Neural crest cell (in vitro differentiated cells): Measurements from ENCODE around the gene CMC4. TPM values are rescaled to one million over a fixed set of nuclear protein-coding genes. Genes with fewer than 3 reads are reported as not detected.

Experiments used
- DNase-seq: peaks from one replicate; pipeline ENCODE4 v3.0.0; 2021; ENCODE audit warnings: low read depth, mixed read lengths, low spot score
- H3K27ac Mint-ChIP-seq: one replicate; pipeline ENCODE4 v1.8.0; 2021; ENCODE audit warnings: mild to moderate bottlenecking, mixed read lengths; ENCODE audit not compliant: unreplicated experiment
- H3K27me3 Mint-ChIP-seq: 2 replicates; pipeline ENCODE4 v1.8.0; 2021; ENCODE audit warnings: low read depth, mild to moderate bottlenecking, mixed read lengths
- H3K36me3 Mint-ChIP-seq: 2 replicates; pipeline ENCODE4 v1.8.0; 2021; ENCODE audit warnings: low read depth, mild to moderate bottlenecking, mixed read lengths
- H3K4me1 Mint-ChIP-seq: 2 replicates; pipeline ENCODE4 v1.8.0; 2021; ENCODE audit warnings: mixed read lengths
- H3K4me3 Mint-ChIP-seq: one replicate; pipeline ENCODE4 v1.8.0; 2021; ENCODE audit warnings: mild to moderate bottlenecking, mixed read lengths
- H3K9me3 Mint-ChIP-seq: 2 replicates; pipeline ENCODE4 v1.8.0; 2021; ENCODE audit warnings: mixed read lengths
- CTCF ChIP-seq: fragments of 200-600 bp; sonication (generic); conservative IDR thresholded peaks from 2 replicates; pipeline ENCODE4 v1.5.0; 2021; ENCODE audit warnings: antibody characterized with exemption, mild to moderate bottlenecking
- total RNA-seq: library from RNA; stranded (reverse); gene quantifications from 2 replicates; pipeline ENCODE4 v1.2.1, GENCODE V29; 2021

CMC4 gene
- total RNA-seq, 1 donor from 2014 or later = 4.3 TPM

GRCh38 chrX:155061760-155062159 lies 9.2 kb downstream of the CMC4 start:
- Mint-ChIP-seq H3K36me3 (no peaks in the 10 kb centered on the region), H3K27ac (no peak overlapping the region), H3K27me3 (no peaks in the 10 kb centered on the region), H3K9me3 (no peaks in the 10 kb centered on the region), H3K4me1 (peaks cover 3% of the 10 kb centered on the region), H3K4me3 (no peak overlapping the region)
- no peak for TF ChIP-seq CTCF
- no peak for DNase-seq

GRCh38 chrX:155056877-155057792 lies 13.8 kb downstream of the CMC4 start:
- Mint-ChIP-seq H3K27ac (no peak overlapping the region), H3K9me3 (peaks cover 4% of the 10 kb centered on the region), H3K27me3 (no peaks in the 10 kb centered on the region), H3K4me3 (no peak overlapping the region), H3K36me3 (peaks cover 7% of the 10 kb centered on the region), H3K4me1 (peaks cover 3% of the 10 kb centered on the region)
- peak; percentile 75 for TF ChIP-seq CTCF
- peak; percentile 43 for DNase-seq

GRCh38 chrX:155056471-155056870 lies 14.5 kb downstream of the CMC4 start:
- Mint-ChIP-seq H3K9me3 (peaks cover 4% of the 10 kb centered on the region), H3K36me3 (peaks cover 11% of the 10 kb centered on the region), H3K27me3 (no peaks in the 10 kb centered on the region), H3K27ac (no peak overlapping the region), H3K4me3 (no peak overlapping the region), H3K4me1 (peaks cover 3% of the 10 kb centered on the region)
- TF ChIP-seq CTCF = no peak
- DNase-seq = no peak

- Mint-ChIP-seq H3K27me3 (no peaks in the 10 kb centered on the region), H3K27ac (no peak overlapping the region), H3K36me3 (peaks cover 13% of the 10 kb centered on the region), H3K9me3 (peaks cover 4% of the 10 kb centered on the region), H3K4me3 (no peak overlapping the region), H3K4me1 (peaks cover 3% of the 10 kb centered on the region)
- no peak for TF ChIP-seq CTCF
- no peak for DNase-seq
Observed at GRCh38 chrX:155055494-155055893, 15.4 kb downstream of the CMC4 start.

GRCh38 chrX:155054255-155054654 lies 16.7 kb downstream of the CMC4 start:
- Mint-ChIP-seq H3K4me3 (no peak overlapping the region), H3K36me3 (peaks cover 16% of the 10 kb centered on the region), H3K9me3 (peaks cover 4% of the 10 kb centered on the region), H3K4me1 (peaks cover 3% of the 10 kb centered on the region), H3K27me3 (no peaks in the 10 kb centered on the region), H3K27ac (no peak overlapping the region)
- TF ChIP-seq CTCF = no peak
- DNase-seq = no peak
